HepG2 (cell line): Measurements from ENCODE around the gene HMGB3. TPM values are rescaled to one million over a fixed set of nuclear protein-coding genes. Genes with fewer than 3 reads are reported as not detected.

Experiments
- ATAC-seq: fragments of 200-7000 bp; cut with Tn5 transposase; 3 replicates; pipeline ENCODE4 v1.9.1; 2020; ENCODE audit warnings: mild to moderate bottlenecking, moderate library complexity
- BruUV-seq: library from RNA; stranded (reverse); fragments of 400-500 nt; replicated peaks from 2 replicates; lab custom pipeline; 2021; lab: Mats Ljungman, UMichigan
- CTCF ChIA-PET: fragments of 300-600 bp; formaldehyde crosslinking; extraction: SDS; loops from one replicate; lab custom pipeline; 2021; ENCODE audit warnings: low total read pairs, inconsistent platforms, low intra/inter-chr PET ratio; lab: Yijun Ruan, JAX
- POLR2A ChIA-PET: fragments of 350-600 bp; sonication (Branson Sonifier 250); formaldehyde crosslinking; loops from one replicate; lab custom pipeline; 2020; ENCODE audit warnings: antibody characterized with exemption, inconsistent platforms; lab: Yijun Ruan, JAX
- DNase-seq: peaks from one replicate; pipeline ENCODE4 v3.0.0-alpha.2; 2015; ENCODE audit warnings: low spot score
- FAIRE-seq: peaks from 3 replicates; lab custom pipeline; 2011; peaks lifted over from hg19 to GRCh38; lab: Jason Lieb, UNC
- H2AFZ ChIP-seq: one replicate; pipeline ENCODE4 v1.6.1; 2011; ENCODE audit warnings: low read length, inconsistent platforms
- H3K27ac ChIP-seq: fragments of 300-600 bp; 3 replicates; pipeline ENCODE4 v1.8.0; 2011; ENCODE audit warnings: mixed run types, mild to moderate bottlenecking, mixed read lengths, low read length, inconsistent platforms; ENCODE audit not compliant: insufficient read depth; ENCODE audit errors: extremely low read length
- H3K27me3 ChIP-seq, 2 experiments: fragments of 200-600 bp in 1 of 2; 2 replicates in 1 of 2; 3 replicates in 1 of 2; pipeline versions ENCODE4 v1.6.0 to v1.8.0; 2011; ENCODE audit warnings: low read length in 2 of 2, mild to moderate bottlenecking in 2 of 2, moderate library complexity in 2 of 2, inconsistent platforms in 1 of 2; ENCODE audit not compliant: insufficient read depth in 2 of 2, control insufficient read depth in 1 of 2
- H3K36me3 ChIP-seq, 2 experiments: fragments of 200-600 bp in 1 of 2; replicated peaks in 1 of 2; 2 replicates in 1 of 2; 3 replicates in 1 of 2; pipeline versions ENCODE4 v1.5.1 to v1.8.0; 2011; ENCODE audit warnings: low read length in 2 of 2, inconsistent platforms in 1 of 2; ENCODE audit not compliant: insufficient read depth in 2 of 2, control insufficient read depth in 1 of 2
- H3K4me1 ChIP-seq: 2 replicates; pipeline ENCODE4 v1.5.1; 2012; ENCODE audit warnings: low read length, inconsistent platforms; ENCODE audit not compliant: insufficient read depth
- H3K4me2 ChIP-seq: 2 replicates; pipeline ENCODE4 v1.6.0; 2011; ENCODE audit warnings: low read depth, low read length, inconsistent platforms
- H3K4me3 ChIP-seq, 3 experiments: fragments of 200-600 bp in 1 of 3; sonication (generic), shearing (Covaris generic) in 1 of 3; replicated peaks in 1 of 3; 2 replicates each; pipeline ENCODE4 v1.5.1; 2011 to 2016; ENCODE audit warnings: low read length in 3 of 3, inconsistent platforms in 2 of 3, low read depth in 2 of 3, mild to moderate bottlenecking in 2 of 3, control low read depth in 1 of 3, mixed read lengths in 1 of 3; ENCODE audit not compliant: insufficient read depth in 1 of 3
- H3K79me2 ChIP-seq: one replicate; pipeline ENCODE4 v1.6.1; 2011; ENCODE audit warnings: low read length, inconsistent platforms; ENCODE audit not compliant: insufficient read depth
- H3K9ac ChIP-seq: 2 replicates; pipeline ENCODE4 v1.6.0; 2011; ENCODE audit warnings: mild to moderate bottlenecking, low read depth, low read length, inconsistent platforms; ENCODE audit not compliant: insufficient read depth
- H3K9me3 ChIP-seq: 2 replicates; pipeline ENCODE4 v1.5.1; 2012; ENCODE audit warnings: mild to moderate bottlenecking, low read length
- H4K20me1 ChIP-seq: 2 replicates; pipeline ENCODE4 v1.6.0; 2011; ENCODE audit warnings: inconsistent platforms, mild to moderate bottlenecking, low read length, moderate library complexity; ENCODE audit not compliant: insufficient read depth
- AHR ChIP-seq: IDR thresholded peaks from 2 replicates; pipeline ENCODE4 v1.6.1; 2018; ENCODE audit warnings: missing genetic modification reagents, missing compliant biosample characterization
- ARNT2 ChIP-seq: sonication (generic); formaldehyde crosslinking; IDR thresholded peaks from 2 replicates; pipeline ENCODE4 v1.8.0; 2022; ENCODE audit warnings: mild to moderate bottlenecking, low read depth, missing genetic modification reagents, moderate library complexity
- DPF2 ChIP-seq: sonication (generic); formaldehyde crosslinking; IDR thresholded peaks from 2 replicates; pipeline ENCODE4 v1.4.0; 2020; ENCODE audit warnings: mild to moderate bottlenecking, low read depth, missing genetic modification reagents, borderline replicate concordance
- HDAC2 ChIP-seq: sonication (generic); formaldehyde crosslinking; IDR thresholded peaks from 2 replicates; pipeline ENCODE4 v1.4.0; 2020; ENCODE audit warnings: missing genetic modification reagents
- TAF15 ChIP-seq: fragments of 200-400 bp; formaldehyde crosslinking; IDR thresholded peaks from one replicate; pipeline ENCODE4 v1.6.1; 2018; ENCODE audit warnings: mild to moderate bottlenecking, low read depth, low read length; ENCODE audit not compliant: poor library complexity, severe bottlenecking
- ZNF260 ChIP-seq: sonication (generic); formaldehyde crosslinking; IDR thresholded peaks from 2 replicates; pipeline ENCODE4 v1.4.0; 2020; ENCODE audit warnings: missing genetic modification reagents, low read depth, mild to moderate bottlenecking, borderline replicate concordance
- ZNF432 ChIP-seq: sonication (generic); formaldehyde crosslinking; IDR thresholded peaks from 2 replicates; pipeline ENCODE4 v1.5.0; 2020; ENCODE audit warnings: missing genetic modification reagents, mild to moderate bottlenecking, borderline replicate concordance
- ZNF7 ChIP-seq: IDR thresholded peaks from 2 replicates; pipeline ENCODE4 v1.6.1; 2016; ENCODE audit warnings: missing biosample characterization, missing genetic modification reagents
- ZNF781 ChIP-seq: sonication (generic); formaldehyde crosslinking; IDR thresholded peaks from 2 replicates; pipeline ENCODE4 v1.5.1; 2020; ENCODE audit warnings: borderline replicate concordance, mild to moderate bottlenecking, missing genetic modification reagents; ENCODE audit errors: not compliant biosample characterization
- WGBS: methylation state at CpG from one replicate; pipeline ENCODE4 v1.1.6; 2017; ENCODE audit warnings: low lambda C conversion rate; 5-methylcytosine and 5-hydroxymethylcytosine counted together
- in situ Hi-C: cut with HindIII; loops from 2 replicates; pipeline ENCODE4 v1.10.0; 2017; ENCODE audit warnings: low pct_unique_long_range_greater_than_20kb; ENCODE audit not compliant: extremely low pct_ligation_motif_present
- intact Hi-C: fragments of 100-400 bp; cut with micrococcal nuclease; formaldehyde crosslinking; loops from one replicate; pipeline ENCODE4 v1.10.0; 2022; ENCODE audit not compliant: unreplicated experiment
- polyA plus RNA-seq, 8 experiments: library from polyadenylated mRNA; depleted of rRNA in 3 of 8; stranded (reverse) in 7 of 8; unstranded in 1 of 8; fragments of >200 nt; fragmentation: Illumina TruSeq in 4 of 8; extraction: Trizol in 4 of 8; gene quantifications; 2 replicates each; pipeline versions ENCODE4 v1.2.1 to v1.2.3, GENCODE V29; 2011 to 2016; ENCODE audit warnings: low read depth in 4 of 8, missing spikeins in 1 of 8, mixed read lengths in 1 of 8; ENCODE audit not compliant: insufficient read depth in 1 of 8
- total RNA-seq, 5 experiments: library from RNA; depleted of rRNA; stranded (reverse); fragments of >200 nt; fragmentation: Illumina TruSeq; extraction: Trizol; gene quantifications; 2 replicates each; pipeline ENCODE4 v1.2.3, GENCODE V29; 2016; ENCODE audit warnings: low read depth in 1 of 5
- TF ChIP-seq, protein P1 (sequence below): IDR thresholded peaks from 2 replicates; pipeline ENCODE4 v1.6.1; 2016; ENCODE audit warnings: low read depth, missing genetic modification reagents, missing compliant biosample characterization
- TF ChIP-seq, protein P2 (sequence below): sonication (generic); formaldehyde crosslinking; IDR thresholded peaks from 2 replicates; pipeline ENCODE4 v1.4.0; 2020; ENCODE audit warnings: mild to moderate bottlenecking, missing genetic modification reagents

The HMGB3 gene
- total and polyA plus RNA-seq, 2 of the 13 experiments (the other 11 are each of a cell fraction or from before 2014, with no cell fraction given): 8.5 to 87.1 TPM

DNA sequence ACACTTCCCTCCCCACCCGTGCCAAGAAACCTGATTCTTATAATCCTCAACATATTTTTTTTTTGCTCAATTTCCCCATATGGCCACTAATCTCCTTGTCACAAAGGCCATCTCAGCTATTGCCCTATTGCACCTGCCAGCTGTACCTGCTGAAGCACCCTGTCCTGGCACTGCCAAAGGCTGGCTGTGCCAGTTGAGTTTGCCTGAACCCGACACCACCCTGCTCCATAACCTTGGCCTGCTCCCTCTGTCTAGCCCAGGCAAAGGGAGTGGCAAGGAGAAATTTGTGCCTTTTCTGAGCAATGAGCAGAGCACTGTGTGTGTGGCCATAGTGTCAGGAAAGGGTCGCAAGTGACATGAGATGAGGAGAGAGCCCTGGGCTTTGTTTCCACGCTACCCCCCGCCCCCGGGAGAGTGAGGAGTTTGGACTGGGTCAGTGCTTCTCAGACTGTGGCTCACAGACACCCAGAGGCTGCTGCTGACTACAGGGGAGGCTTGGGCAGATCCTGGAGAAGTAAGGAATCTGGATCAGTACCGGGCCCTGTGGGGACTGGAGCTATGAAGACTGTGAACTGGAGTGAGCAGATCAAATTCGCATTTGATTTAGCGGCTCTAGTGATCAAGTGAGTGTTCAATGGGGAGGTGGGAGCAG, 42.2 kb upstream of the HMGB3 start (continued):
- TF ChIP-seq, protein P1, sequence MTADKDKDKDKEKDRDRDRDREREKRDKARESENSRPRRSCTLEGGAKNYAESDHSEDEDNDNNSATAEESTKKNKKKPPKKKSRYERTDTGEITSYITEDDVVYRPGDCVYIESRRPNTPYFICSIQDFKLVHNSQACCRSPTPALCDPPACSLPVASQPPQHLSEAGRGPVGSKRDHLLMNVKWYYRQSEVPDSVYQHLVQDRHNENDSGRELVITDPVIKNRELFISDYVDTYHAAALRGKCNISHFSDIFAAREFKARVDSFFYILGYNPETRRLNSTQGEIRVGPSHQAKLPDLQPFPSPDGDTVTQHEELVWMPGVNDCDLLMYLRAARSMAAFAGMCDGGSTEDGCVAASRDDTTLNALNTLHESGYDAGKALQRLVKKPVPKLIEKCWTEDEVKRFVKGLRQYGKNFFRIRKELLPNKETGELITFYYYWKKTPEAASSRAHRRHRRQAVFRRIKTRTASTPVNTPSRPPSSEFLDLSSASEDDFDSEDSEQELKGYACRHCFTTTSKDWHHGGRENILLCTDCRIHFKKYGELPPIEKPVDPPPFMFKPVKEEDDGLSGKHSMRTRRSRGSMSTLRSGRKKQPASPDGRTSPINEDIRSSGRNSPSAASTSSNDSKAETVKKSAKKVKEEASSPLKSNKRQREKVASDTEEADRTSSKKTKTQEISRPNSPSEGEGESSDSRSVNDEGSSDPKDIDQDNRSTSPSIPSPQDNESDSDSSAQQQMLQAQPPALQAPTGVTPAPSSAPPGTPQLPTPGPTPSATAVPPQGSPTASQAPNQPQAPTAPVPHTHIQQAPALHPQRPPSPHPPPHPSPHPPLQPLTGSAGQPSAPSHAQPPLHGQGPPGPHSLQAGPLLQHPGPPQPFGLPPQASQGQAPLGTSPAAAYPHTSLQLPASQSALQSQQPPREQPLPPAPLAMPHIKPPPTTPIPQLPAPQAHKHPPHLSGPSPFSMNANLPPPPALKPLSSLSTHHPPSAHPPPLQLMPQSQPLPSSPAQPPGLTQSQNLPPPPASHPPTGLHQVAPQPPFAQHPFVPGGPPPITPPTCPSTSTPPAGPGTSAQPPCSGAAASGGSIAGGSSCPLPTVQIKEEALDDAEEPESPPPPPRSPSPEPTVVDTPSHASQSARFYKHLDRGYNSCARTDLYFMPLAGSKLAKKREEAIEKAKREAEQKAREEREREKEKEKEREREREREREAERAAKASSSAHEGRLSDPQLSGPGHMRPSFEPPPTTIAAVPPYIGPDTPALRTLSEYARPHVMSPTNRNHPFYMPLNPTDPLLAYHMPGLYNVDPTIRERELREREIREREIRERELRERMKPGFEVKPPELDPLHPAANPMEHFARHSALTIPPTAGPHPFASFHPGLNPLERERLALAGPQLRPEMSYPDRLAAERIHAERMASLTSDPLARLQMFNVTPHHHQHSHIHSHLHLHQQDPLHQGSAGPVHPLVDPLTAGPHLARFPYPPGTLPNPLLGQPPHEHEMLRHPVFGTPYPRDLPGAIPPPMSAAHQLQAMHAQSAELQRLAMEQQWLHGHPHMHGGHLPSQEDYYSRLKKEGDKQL: no peak
- TF ChIP-seq ZNF432 (CRISPR knock-in tag) (no peak), DPF2 (no peak)
- TF ChIP-seq, all 625 proteins: peak for 0

DNA sequence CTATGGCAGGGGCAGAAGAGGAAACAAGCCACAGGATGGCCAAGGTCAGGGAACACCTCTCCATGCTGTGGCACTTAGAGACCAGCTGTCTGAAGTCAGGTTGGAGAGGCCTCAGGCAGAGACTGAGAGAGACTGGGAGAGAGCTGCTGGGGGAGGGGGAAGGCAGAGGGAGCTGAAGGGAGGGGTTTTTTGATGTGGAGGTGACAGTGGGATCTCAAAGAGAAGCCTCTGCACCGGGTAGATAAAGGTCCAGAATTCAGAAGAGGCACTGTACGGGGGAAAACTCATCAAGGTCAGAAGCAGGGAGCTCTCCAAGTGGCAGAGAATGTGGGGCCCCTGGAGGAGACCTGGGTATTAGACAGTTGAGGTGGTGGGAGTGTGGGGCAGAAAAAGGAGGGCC, 41.6 kb upstream of the HMGB3 start:
- no peak overlapping the region for H3K4me3 ChIP-seq
- in situ Hi-C loops (no loop called here), intact Hi-C loops (no loop called here)
- no peak for FAIRE-seq
- DNase-seq: no peak
- WGBS: 3% methylated on average over 2 of the region's 2 CpGs
- no peaks in the 10 kb centered on the region for H3K4me1 ChIP-seq
- H3K36me3 ChIP-seq: no peaks in the 10 kb centered on the region
- H3K27ac ChIP-seq: no peak overlapping the region
- H3K4me2 ChIP-seq: no peak overlapping the region
- ChIA-PET CTCF (no interaction called here), POLR2A (no interaction called here)
- H4K20me1 ChIP-seq: no peaks in the 10 kb centered on the region
- H3K79me2 ChIP-seq: no peaks in the 10 kb centered on the region
- no peaks in the 10 kb centered on the region; a peak in 1 of 5 replicates for H3K27me3 ChIP-seq
- H3K9ac ChIP-seq: no peak overlapping the region
- H3K9me3 ChIP-seq: no peaks in the 10 kb centered on the region
- ATAC-seq: no peak
- no peak overlapping the region for H2AFZ ChIP-seq
- no TSS peak for BruUV-seq
- no peak for TF ChIP-seq ARNT2
- TF ChIP-seq ZNF260 (CRISPR knock-in tag): no peak
- TF ChIP-seq ZNF781 (CRISPR knock-in tag): no peak
- no peak for TF ChIP-seq HDAC2 (CRISPR knock-in tag)
- no peak for TF ChIP-seq AHR (CRISPR knock-in tag)
- TF ChIP-seq, protein P2, sequence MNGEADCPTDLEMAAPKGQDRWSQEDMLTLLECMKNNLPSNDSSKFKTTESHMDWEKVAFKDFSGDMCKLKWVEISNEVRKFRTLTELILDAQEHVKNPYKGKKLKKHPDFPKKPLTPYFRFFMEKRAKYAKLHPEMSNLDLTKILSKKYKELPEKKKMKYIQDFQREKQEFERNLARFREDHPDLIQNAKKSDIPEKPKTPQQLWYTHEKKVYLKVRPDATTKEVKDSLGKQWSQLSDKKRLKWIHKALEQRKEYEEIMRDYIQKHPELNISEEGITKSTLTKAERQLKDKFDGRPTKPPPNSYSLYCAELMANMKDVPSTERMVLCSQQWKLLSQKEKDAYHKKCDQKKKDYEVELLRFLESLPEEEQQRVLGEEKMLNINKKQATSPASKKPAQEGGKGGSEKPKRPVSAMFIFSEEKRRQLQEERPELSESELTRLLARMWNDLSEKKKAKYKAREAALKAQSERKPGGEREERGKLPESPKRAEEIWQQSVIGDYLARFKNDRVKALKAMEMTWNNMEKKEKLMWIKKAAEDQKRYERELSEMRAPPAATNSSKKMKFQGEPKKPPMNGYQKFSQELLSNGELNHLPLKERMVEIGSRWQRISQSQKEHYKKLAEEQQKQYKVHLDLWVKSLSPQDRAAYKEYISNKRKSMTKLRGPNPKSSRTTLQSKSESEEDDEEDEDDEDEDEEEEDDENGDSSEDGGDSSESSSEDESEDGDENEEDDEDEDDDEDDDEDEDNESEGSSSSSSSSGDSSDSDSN: no peak
- no peak for TF ChIP-seq ZNF7 (CRISPR knock-in tag)
- TF ChIP-seq TAF15: no peak
